NCI-H2171 treated with DMSO at 0.1 percent for 48 hours (cell line): ENCODE results near the gene PRSS8.

Experiments used
- DNase-seq: peaks from one replicate; lab custom pipeline; 2025; lab: John Stamatoyannopoulos, UW

The PRSS8 gene

GRCh38 chr16:31082368-31083045 is 53.0 kb downstream of the PRSS8 start:
- DNase-seq, result no peak
